Activated CD8-positive, alpha-beta T cell treated with anti-CD3 and anti-CD28 coated beads for 36 hours (primary cell): ENCODE results near the gene ZNF350. TPM values are rescaled to one million over a fixed set of nuclear protein-coding genes. Genes with fewer than 3 reads are reported as not detected.

ENCODE experiments used
- ATAC-seq: fragments of 200-7000 bp; cut with Tn5 transposase; one replicate; pipeline ENCODE4 v1.10.0; 2021; ENCODE audit warnings: mild to moderate bottlenecking, moderate library complexity
- CTCF ChIA-PET: fragments of 350-600 bp; sonication (Branson Sonifier 250); formaldehyde crosslinking; loops from one replicate; lab custom pipeline; 2021; ENCODE audit warnings: antibody characterized with exemption; lab: Charles Lee
- POLR2A ChIA-PET: fragments of 350-600 bp; sonication (Branson Sonifier 250); formaldehyde crosslinking; loops from one replicate; lab custom pipeline; 2021; ENCODE audit warnings: antibody characterized with exemption; lab: Charles Lee
- DNase-seq: peaks from one replicate; pipeline ENCODE4 v3.0.0-alpha.2; 2020
- H3K27ac Mint-ChIP-seq: one replicate; pipeline ENCODE4 v1.8.0; 2021; ENCODE audit warnings: mild to moderate bottlenecking, mixed read lengths
- H3K27me3 Mint-ChIP-seq: one replicate; pipeline ENCODE4 v1.8.0; 2021; ENCODE audit warnings: mixed read lengths
- H3K36me3 Mint-ChIP-seq: one replicate; pipeline ENCODE4 v1.8.0; 2021; ENCODE audit warnings: low read depth, mixed read lengths
- H3K4me1 Mint-ChIP-seq: one replicate; pipeline ENCODE4 v1.8.0; 2021; ENCODE audit warnings: low read depth, mixed read lengths
- H3K4me3 Mint-ChIP-seq: one replicate; pipeline ENCODE4 v1.8.0; 2021; ENCODE audit warnings: mild to moderate bottlenecking, moderate library complexity, mixed read lengths
- H3K9me3 Mint-ChIP-seq: one replicate; pipeline ENCODE4 v1.8.0; 2021; ENCODE audit warnings: mixed read lengths
- intact Hi-C: fragments of 100-400 bp; cut with micrococcal nuclease; formaldehyde crosslinking; loops from one replicate; pipeline ENCODE4 v1.10.0; 2022
- total RNA-seq, 2 experiments: library from RNA; stranded (reverse); gene quantifications; one replicate each; pipeline ENCODE4 v1.2.3, GENCODE V29; 2021
- TF ChIP-seq, protein P1 (sequence below): fragments of 200-600 bp; IDR thresholded peaks from one replicate; pipeline ENCODE4 v1.8.0; 2022; ENCODE audit warnings: antibody characterized with exemption, mild to moderate bottlenecking

Gene ZNF350
- total RNA-seq, 2 experiments from 2014 or later = 7.5 to 7.6 TPM

- POLR2A ChIA-PET = interaction anchor here (0.6 kb wide), 1 partner anchor 1370 kb away, joined by 4 read pairs; no protein-coding TSS in a partner anchor
- no peak overlapping the region for H3K4me3 Mint-ChIP-seq
- H3K9me3 Mint-ChIP-seq = peaks cover 75% of the 10 kb centered on the region
- CTCF ChIA-PET = no interaction called here
- H3K27me3 Mint-ChIP-seq = no peaks in the 10 kb centered on the region
- ATAC-seq (no peak), DNase-seq (no peak)
- H3K36me3 Mint-ChIP-seq = peaks cover 97% of the 10 kb centered on the region
- TF ChIP-seq, protein P1, sequence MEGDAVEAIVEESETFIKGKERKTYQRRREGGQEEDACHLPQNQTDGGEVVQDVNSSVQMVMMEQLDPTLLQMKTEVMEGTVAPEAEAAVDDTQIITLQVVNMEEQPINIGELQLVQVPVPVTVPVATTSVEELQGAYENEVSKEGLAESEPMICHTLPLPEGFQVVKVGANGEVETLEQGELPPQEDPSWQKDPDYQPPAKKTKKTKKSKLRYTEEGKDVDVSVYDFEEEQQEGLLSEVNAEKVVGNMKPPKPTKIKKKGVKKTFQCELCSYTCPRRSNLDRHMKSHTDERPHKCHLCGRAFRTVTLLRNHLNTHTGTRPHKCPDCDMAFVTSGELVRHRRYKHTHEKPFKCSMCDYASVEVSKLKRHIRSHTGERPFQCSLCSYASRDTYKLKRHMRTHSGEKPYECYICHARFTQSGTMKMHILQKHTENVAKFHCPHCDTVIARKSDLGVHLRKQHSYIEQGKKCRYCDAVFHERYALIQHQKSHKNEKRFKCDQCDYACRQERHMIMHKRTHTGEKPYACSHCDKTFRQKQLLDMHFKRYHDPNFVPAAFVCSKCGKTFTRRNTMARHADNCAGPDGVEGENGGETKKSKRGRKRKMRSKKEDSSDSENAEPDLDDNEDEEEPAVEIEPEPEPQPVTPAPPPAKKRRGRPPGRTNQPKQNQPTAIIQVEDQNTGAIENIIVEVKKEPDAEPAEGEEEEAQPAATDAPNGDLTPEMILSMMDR = no peak
- intact Hi-C loops = no loop called here
- H3K4me1 Mint-ChIP-seq = peaks cover 11% of the 10 kb centered on the region
- no peak overlapping the region for H3K27ac Mint-ChIP-seq
These were observed 35.6 kb upstream of the ZNF350 start for GRCh38 chr19:52022193-52022592.

DNA sequence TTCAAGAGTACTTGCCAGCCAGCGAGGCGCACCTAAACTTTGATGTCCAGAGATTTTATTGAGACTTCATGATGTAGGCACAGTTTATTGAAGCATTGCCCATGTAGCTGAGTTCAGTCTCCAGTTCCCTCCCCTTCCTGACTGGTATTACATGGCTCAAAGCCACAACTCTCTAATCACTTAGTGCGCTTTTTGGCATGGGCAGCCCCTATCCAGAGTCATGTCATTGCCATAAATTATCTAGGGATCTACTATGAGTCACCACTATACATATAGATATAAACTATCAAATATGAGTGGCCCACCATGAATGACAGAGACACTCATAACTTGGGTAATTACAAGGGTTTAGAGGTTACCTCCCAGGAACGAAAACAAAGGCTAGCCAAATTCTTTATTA lies 33.9 kb upstream of the ZNF350 start:
- H3K9me3 Mint-ChIP-seq = peaks cover 76% of the 10 kb centered on the region
- TF ChIP-seq, protein P1 = no peak
- peaks cover 5% of the 10 kb centered on the region for H3K4me1 Mint-ChIP-seq
- H3K4me3 Mint-ChIP-seq = no peak overlapping the region
- intact Hi-C loops = no loop called here
- POLR2A ChIA-PET = interaction anchor here (1.1 kb wide), 1 partner anchor 13 kb away, joined by 3 read pairs; the partner anchor contains the start of gene ZNF615
- H3K36me3 Mint-ChIP-seq = peaks cover 97% of the 10 kb centered on the region
- DNase-seq (no peak), ATAC-seq (no peak)
- no peaks in the 10 kb centered on the region for H3K27me3 Mint-ChIP-seq
- H3K27ac Mint-ChIP-seq = no peak overlapping the region
- CTCF ChIA-PET = no interaction called here

GRCh38 chr19:52010674-52011073 lies 24.0 kb upstream of the ZNF350 start:
- H3K36me3 Mint-ChIP-seq = peaks cover 58% of the 10 kb centered on the region
- POLR2A ChIA-PET = no interaction called here
- TF ChIP-seq, protein P1 = no peak
- intact Hi-C loops = no loop called here
- CTCF ChIA-PET = interaction anchor here (1.1 kb wide), 1 partner anchor 18 kb away, joined by 4 read pairs; no protein-coding TSS in a partner anchor
- DNase-seq (no peak), ATAC-seq (no peak)
- H3K27me3 Mint-ChIP-seq = no peaks in the 10 kb centered on the region
- H3K9me3 Mint-ChIP-seq = peaks cover 30% of the 10 kb centered on the region
- H3K4me3 Mint-ChIP-seq = no peak overlapping the region
- peaks cover 17% of the 10 kb centered on the region for H3K4me1 Mint-ChIP-seq
- no peak overlapping the region for H3K27ac Mint-ChIP-seq

DNA sequence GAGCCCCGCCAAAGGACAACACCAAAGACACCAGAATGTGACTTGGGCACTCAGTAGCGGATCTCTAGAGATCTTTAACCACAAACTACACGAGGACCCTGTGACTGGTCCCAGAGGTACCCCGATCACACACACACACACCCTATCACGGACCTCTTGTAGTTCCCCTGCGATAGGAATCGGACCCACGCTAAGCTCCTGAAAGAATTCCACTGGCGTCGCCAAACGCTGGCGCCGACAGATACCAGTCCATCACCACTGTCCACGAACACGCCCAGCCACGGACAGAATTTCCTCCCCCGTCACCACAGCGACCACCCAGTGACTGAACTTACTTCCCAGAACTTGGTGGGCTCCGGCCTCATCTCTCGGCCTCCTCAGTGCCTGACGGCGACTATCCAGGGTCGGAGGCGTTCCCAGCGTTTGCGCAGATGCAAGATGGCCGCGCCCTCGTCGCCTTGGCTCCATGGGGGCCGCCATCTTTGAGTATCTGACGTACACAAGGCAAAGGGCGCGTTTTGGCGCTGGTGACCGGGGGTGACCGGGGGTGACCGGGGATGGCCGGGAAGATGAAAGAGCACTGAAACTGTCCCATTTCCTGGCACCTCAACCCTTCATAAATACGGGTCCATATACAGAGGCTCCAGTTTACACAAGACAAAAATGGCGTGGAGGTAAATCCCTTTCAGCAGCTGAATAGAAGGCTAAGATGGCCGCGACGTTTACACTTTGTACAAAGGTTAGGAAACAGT lies 21.3 kb upstream of the ZNF350 start, which contains the start of gene ZNF615:
ZNF615 (minus strand) TSS at position 406 of the 752 bp plus-strand sequence. CDS start 4,500 bp downstream, outside the sequence.
- ATAC-seq (peak; percentile 98), DNase-seq (peak; percentile 93)
- H3K9me3 Mint-ChIP-seq = peaks cover 36% of the 10 kb centered on the region
- no peaks in the 10 kb centered on the region for H3K27me3 Mint-ChIP-seq
- H3K4me1 Mint-ChIP-seq = peaks cover 17% of the 10 kb centered on the region
- CTCF ChIA-PET = no interaction called here
- H3K4me3 Mint-ChIP-seq = peak within 1 kb of the TSS; percentile 98
- peak within 1 kb of the TSS; percentile 98 for H3K27ac Mint-ChIP-seq
- TF ChIP-seq, protein P1 = no peak
- intact Hi-C loops = no loop called here
- peaks cover 62% of the 10 kb centered on the region for H3K36me3 Mint-ChIP-seq
- POLR2A ChIA-PET = interaction anchor here (0.8 to 1.6 kb wide), 7 partner anchors 8 to 41 kb away, joined by 3 to 8 read pairs (median 4); partner anchors contain the start of genes ZNF350, ZNF432 and ZNF614

DNA sequence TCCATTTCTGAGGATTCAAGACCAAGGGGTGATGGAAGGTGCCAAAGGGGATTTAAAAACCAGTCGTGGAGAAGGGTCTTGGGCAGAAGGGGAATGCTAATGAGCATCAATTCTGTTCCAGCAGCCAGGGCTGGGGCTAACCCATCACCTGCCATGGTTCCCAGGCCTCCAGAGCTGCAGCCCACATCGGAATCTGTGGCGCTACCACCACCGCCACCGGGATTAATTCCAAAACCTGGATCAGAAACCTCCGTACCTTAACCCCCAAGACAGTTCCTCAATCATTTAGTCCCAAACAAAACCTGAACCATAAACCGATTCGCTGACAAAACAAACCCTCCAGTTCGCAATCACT lies 20.8 kb upstream of the ZNF350 start:
- H3K36me3 Mint-ChIP-seq = peaks cover 60% of the 10 kb centered on the region
- peak; percentile 6 for ATAC-seq
- intact Hi-C loops = no loop called here

More for the DNA sequence above, 20.8 kb upstream of the ZNF350 start:
- no peaks in the 10 kb centered on the region for H3K27me3 Mint-ChIP-seq
- TF ChIP-seq, protein P1 = no peak
- peaks cover 17% of the 10 kb centered on the region for H3K4me1 Mint-ChIP-seq
- peak overlapping the region; percentile 98 for H3K4me3 Mint-ChIP-seq
- ChIA-PET POLR2A (interaction anchor here (0.8 to 1.6 kb wide), 6 partner anchors 7 to 41 kb away, joined by 3 to 8 read pairs (median 4); partner anchors contain the start of genes ZNF350, ZNF432 and ZNF614), CTCF (no interaction called here)
- H3K27ac Mint-ChIP-seq = peak overlapping the region; percentile 98
- H3K9me3 Mint-ChIP-seq = peaks cover 33% of the 10 kb centered on the region
- peak; percentile 12 for DNase-seq
